GM21423 (cell line): ENCODE results near the gene GIMAP4.
"Not testable (repeated sequence)": the region's sequence is repeated elsewhere in the genome, so short reads cannot be mapped to it uniquely, and the experiment has no call there.

ENCODE experiments used
- ATAC-seq: cut with Tn5 transposase; IDR thresholded peaks from one replicate; pipeline ENCODE4 v1.9.1; 2021; ENCODE audit warnings: mild to moderate bottlenecking, moderate library complexity; ENCODE audit not compliant: unreplicated experiment

The GIMAP4 gene

GRCh38 chr7:150579979-150580637, 12.9 kb downstream of the GIMAP4 start:
- not testable (repeated sequence) for ATAC-seq

DNA sequence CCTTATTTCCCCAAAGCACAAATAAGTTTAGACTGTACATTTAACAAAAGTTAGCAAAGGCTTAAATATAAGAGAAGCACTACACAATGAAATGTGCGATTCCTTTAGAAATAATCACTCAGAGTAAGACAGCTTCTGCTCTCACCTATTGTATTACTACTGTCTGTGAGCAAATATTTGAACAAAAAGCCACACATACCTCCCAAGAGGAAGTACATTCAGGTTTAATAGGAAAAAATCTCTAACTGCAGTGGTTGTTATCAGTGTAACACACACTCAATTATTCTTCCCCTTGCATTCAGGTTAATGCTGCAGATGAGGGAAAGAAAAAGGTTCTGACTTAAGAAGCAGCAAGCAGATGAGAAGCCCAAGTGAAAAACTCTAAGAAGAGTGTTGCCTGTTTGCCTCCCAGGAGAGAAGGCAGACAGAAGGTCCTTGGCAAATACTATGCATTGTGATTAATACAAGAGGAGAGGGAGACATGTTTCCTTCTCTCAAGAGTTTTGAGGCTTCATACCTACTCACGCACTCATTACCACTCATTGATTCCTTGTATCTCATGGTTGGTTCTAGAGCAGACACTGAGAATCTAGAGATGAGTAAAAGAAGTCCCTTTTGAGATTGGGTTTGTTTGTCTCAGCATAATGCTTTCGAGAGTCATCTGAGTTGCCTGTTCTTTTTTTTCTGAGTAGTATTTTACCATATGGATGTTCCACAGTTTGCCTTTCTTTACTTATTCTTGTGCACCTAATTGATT, 13.6 kb downstream of the GIMAP4 start:
- ATAC-seq = no peak

- ATAC-seq = no peak
Measured at GRCh38 chr7:150585199-150585598, 18.0 kb downstream of the GIMAP4 start.

- no peak for ATAC-seq
Measured at GRCh38 chr7:150586068-150586784, 19.0 kb downstream of the GIMAP4 start.

DNA sequence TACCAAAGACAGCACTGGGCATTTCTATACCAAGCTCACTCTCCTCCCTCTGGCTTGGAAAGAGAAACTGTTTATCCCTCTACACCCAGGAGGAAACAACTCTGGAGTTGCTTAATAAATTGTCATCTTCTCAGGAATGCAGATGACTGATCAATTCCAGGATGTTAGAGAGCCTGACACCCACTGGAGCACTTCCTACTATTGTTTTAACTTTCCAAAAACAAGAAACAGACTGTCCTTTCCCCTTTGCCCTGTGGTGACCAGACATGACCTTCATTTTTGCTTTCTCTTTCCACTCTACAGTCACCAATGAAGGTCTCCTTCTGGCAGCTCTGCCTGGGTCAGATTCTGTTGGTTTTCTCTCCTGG, 19.6 kb downstream of the GIMAP4 start:
- ATAC-seq = no peak

GRCh38 chr7:150587551-150587950, 20.4 kb downstream of the GIMAP4 start:
- no peak for ATAC-seq

GRCh38 chr7:150594805-150595204, 27.6 kb downstream of the GIMAP4 start:
- ATAC-seq = no peak

- no peak for ATAC-seq
Measured at GRCh38 chr7:150595361-150595760, 28.2 kb downstream of the GIMAP4 start.

DNA sequence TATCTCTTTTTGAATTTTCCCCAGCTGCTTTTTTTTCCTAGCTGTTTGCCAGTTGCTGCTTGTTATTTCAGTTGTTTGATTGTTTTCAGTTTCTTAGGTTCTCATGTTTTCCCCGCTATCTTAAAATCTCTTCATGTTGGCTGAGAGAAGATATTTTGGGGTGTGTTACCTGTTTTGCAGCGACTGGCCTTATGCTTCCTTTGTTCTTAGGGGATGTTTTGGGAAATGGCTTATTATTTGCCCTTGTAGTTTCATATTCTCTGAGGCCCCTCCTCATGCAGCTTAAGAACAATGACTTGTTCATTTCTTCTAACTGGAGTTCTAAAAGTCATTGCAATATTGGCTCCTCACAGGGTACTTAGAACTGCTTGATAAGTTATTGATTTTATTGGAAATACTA, 36.4 kb downstream of the GIMAP4 start:
- not testable (repeated sequence) for ATAC-seq

GRCh38 chr7:150610233-150610632, 43.0 kb downstream of the GIMAP4 start:
- ATAC-seq = no peak

GRCh38 chr7:150612925-150613324, 45.7 kb downstream of the GIMAP4 start:
- ATAC-seq = no peak

- ATAC-seq = no peak
Measured at GRCh38 chr7:150613880-150614279, 46.7 kb downstream of the GIMAP4 start.

DNA sequence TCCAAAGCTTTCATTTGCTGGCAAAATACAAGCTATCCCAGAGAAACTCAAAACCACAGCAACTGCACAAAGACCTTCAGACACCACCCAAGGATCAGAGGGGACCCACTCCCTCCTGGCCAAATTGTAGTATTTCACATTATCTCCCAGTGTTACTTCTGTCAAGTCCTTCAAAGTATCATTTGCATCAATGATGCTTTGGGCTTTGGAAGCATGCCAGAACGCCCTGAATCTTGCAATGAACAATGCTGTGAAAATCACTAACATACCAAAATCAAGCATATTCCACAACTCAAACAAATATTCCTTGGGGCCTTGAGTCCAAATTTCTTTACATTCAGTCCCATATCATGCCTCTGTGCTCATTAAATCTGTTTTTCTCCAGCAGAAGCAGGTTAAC, 47.2 kb downstream of the GIMAP4 start:
- ATAC-seq = not testable (repeated sequence)

- not testable (repeated sequence) for ATAC-seq
Measured at GRCh38 chr7:150615221-150615755, 48.1 kb downstream of the GIMAP4 start.

- no peak for ATAC-seq
Measured at GRCh38 chr7:150620061-150620460, 52.9 kb downstream of the GIMAP4 start.

GRCh38 chr7:150620617-150621371, 53.6 kb downstream of the GIMAP4 start:
- ATAC-seq = no peak

- no peak for ATAC-seq
Measured at GRCh38 chr7:150621376-150621775, 54.2 kb downstream of the GIMAP4 start.
